AG09309 (cell line): Measurements from ENCODE around the gene CCDC102A.

Source experiments
- DNase-seq: peaks from one replicate; pipeline ENCODE4 v3.0.0-alpha.2; 2010; ENCODE audit warnings: low read depth
- H3K4me3 ChIP-seq: 2 replicates; pipeline ENCODE4 v1.5.1; 2011; ENCODE audit warnings: mild to moderate bottlenecking, low read depth, low read length, moderate library complexity; ENCODE audit not compliant: control insufficient read depth
- TF ChIP-seq, protein P1 (sequence below): IDR thresholded peaks from 2 replicates; pipeline ENCODE4 v1.5.1; 2011; ENCODE audit warnings: mild to moderate bottlenecking, low read depth, low read length, inconsistent platforms; ENCODE audit not compliant: insufficient read depth, control insufficient read depth; ENCODE audit errors: missing control alignments

The CCDC102A gene

DNA sequence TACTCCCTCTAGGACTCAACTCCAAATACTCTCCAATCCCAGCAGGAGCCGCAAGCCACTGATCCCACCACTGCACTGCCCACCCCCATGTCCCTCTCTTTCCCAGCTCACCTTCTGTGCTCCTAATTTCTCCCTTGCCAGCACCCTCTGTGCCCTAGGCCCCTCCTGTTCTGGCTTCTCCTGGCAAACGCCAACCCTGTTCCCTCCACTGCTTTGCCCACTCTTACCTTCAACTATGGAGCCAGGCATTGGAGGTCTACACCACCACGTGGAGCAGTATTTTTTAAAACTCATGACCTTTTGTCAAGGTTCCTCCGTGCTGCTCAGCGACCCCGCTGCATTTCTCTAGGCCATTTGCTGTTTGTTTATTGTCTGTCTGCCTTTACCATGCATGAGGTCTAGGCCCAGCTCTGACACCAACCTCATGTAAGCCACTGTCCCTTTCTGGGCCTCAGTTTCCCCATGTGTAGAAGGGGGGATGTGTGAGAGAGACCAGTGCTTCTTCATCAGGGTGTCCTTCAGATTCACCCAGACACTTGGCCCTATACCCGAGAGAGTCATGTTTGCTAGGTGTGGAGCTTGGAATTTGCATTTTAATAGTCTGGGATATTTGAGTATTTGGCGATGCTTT is 4.6 kb downstream of the CCDC102A start:
- DNase-seq, result no peak
- no peak overlapping the region for H3K4me3 ChIP-seq
- TF ChIP-seq, protein P1, sequence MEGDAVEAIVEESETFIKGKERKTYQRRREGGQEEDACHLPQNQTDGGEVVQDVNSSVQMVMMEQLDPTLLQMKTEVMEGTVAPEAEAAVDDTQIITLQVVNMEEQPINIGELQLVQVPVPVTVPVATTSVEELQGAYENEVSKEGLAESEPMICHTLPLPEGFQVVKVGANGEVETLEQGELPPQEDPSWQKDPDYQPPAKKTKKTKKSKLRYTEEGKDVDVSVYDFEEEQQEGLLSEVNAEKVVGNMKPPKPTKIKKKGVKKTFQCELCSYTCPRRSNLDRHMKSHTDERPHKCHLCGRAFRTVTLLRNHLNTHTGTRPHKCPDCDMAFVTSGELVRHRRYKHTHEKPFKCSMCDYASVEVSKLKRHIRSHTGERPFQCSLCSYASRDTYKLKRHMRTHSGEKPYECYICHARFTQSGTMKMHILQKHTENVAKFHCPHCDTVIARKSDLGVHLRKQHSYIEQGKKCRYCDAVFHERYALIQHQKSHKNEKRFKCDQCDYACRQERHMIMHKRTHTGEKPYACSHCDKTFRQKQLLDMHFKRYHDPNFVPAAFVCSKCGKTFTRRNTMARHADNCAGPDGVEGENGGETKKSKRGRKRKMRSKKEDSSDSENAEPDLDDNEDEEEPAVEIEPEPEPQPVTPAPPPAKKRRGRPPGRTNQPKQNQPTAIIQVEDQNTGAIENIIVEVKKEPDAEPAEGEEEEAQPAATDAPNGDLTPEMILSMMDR, result no peak

- TF ChIP-seq, protein P1, result no peak
- H3K4me3 ChIP-seq, result no peak overlapping the region
- DNase-seq, result no peak
Observed at GRCh38 chr16:57531253-57531575, 5.2 kb downstream of the CCDC102A start.

DNA sequence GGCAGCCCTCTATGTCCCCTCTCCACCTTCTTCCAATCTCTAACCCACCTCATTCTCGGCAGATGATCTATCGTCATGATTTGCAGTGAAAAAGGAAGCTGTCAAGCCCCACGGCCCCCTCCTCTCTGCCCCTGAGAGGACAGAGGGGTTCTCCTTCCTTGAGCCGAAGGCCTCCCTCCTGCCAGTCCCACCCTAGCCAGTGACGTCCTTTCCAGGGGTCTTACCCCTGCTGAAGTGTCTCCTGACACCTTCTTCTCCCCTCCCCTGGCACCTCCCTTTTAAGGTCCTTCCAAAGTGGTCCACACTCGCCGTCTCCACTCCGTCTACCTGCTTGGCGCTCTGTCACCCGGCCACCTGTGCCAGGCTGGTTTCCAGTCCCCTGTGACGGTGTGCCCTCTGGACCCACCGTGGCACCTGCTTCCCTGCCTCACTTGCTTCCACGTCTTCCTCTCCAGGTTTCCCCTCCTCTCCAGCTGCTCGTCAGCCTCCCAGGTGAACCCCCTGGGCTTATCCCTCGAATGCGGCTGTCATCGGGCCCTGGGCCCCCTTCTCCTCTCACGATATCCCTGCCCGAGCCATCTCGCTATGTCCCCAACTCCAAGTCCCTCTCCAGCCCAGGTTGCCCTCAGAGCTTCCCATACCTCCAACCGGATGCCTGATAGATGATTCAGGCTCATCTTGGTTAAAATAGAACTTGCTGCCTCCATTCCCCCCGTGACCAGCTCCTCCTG is 5.7 kb downstream of the CCDC102A start:
- H3K4me3 ChIP-seq, result no peak overlapping the region
- TF ChIP-seq, protein P1, result no peak
- no peak for DNase-seq

- DNase-seq, result no peak
- no peak overlapping the region for H3K4me3 ChIP-seq
- TF ChIP-seq, protein P1, result no peak
Observed at GRCh38 chr16:57530104-57530521, 6.3 kb downstream of the CCDC102A start.

DNA sequence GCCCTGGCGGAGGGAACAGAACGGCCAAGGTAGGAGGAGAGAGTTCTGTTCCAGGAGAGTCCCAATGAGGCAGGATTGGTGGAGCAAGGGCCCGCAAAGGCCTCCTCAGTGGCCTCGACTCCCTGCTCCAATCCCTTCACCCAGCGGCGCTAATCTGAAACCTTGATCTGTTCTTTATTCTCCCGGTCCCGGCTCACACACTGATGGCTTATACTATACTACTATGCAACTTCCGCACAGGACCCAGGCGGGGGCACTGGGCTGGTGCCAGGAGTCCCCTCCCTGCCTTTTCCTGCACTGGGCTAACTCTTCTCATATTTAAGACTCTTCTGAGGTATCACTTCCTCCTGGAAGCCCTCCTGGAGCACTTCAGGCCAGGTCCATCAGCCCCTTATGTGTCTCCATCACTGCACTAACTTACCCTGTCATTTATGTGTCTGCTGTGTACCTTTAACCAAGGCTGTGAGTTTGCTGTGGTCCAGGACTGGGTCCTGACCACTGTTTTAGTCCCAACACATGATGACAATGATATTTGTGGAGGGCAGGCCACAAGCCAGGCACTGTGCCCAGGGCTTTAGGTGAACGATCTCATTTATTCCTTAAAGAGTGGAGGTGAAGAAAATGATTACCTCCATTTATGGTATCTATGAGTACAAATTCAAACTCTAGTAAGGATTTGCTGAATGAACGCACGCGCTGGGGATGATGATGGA is 6.8 kb downstream of the CCDC102A start:
- no peak overlapping the region for H3K4me3 ChIP-seq
- TF ChIP-seq, protein P1, result no peak
- DNase-seq, result no peak

DNA sequence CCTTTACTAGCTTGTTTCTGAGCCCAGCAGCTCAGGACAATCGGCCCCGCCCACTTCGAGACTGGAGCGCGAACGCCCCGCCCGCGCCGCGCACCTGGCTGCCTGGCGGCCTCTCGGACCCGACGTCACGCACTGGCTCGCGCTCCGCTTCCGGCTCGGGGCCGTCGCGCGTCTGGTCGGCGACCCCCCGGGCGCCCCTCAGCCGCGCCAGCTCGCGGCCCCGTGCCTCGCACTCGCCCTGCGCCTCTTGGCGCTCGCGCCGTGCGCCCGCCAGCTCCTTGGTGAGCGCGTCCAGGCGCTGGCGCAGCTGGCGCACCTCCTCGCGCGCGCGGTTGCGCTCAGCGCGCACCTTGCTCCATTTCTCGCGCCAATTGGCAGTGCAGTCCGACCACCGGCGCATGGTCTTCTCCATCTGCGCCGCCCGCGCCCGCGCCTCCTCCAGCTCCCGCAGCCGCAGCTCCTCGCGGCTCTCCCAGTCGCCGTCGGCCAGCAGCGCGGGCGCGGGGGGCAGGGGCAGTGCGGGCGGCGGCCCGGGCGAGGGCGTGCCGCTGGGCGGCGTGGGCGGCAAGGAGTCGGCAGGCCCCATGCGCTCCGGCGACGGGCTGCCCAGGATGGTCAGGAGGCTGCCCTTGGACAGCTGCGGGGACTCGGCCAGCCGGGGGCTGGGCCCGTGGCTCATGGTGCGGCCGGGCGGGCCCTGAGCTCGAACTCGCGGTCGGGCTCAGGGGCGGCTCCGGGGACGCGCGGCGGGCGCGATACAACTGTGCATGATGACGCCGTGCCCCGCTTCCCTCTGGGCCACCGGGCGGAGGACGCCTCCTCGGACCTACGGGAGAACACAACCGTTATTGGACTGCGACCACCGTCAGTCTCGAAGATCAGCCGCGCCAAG is 7.6 kb downstream of the CCDC102A start:
- TF ChIP-seq, protein P1, result no peak
- no peak for DNase-seq
- no peak overlapping the region for H3K4me3 ChIP-seq
